Lower leg skin (tissue), 3 donors: Measurements from ENCODE around the gene LDLRAD2.

Experiments
- CTCF ChIP-seq, 3 donors: fragments of 450-650 bp; IDR thresholded peaks; one replicate each; pipeline ENCODE4 v1.5.1; 2016; ENCODE audit warnings: antibody characterized with exemption in 3 of 3, mild to moderate bottlenecking in 3 of 3, moderate library complexity in 2 of 3
- POLR2A ChIP-seq, 2 donors: fragments of 450-650 bp; IDR thresholded peaks; one replicate each; pipeline ENCODE4 v1.6.1; 2016 to 2017; ENCODE audit warnings: antibody characterized with exemption in 2 of 2, mild to moderate bottlenecking in 1 of 2, moderate library complexity in 1 of 2

- TF ChIP-seq POLR2A (IDR thresholded peaks at IDR 0.05) (no peak), CTCF (IDR thresholded peaks at IDR 0.05) (no peak)
These were observed 29.9 kb downstream of the LDLRAD2 start for GRCh38 chr1:21841852-21842466.
